Gastroesophageal sphincter (tissue), 4 donors: ENCODE measurements around the gene ENHO. TPM values are rescaled to one million over a fixed set of nuclear protein-coding genes. Genes with fewer than 3 reads are reported as not detected.

Source experiments
- ATAC-seq: fragments of 150-250 bp; one replicate; pipeline ENCODE4 v1.9.1; 2016; ENCODE audit warnings: mild to moderate bottlenecking, moderate library complexity
- H3K27ac ChIP-seq, 4 donors: fragments of 200-600 bp; sonication (generic) in 3 of 4; 1 replicate in 3 of 4; 2 replicates in 1 of 4; pipeline ENCODE4 v1.5.1; 2016 to 2019
- H3K27me3 ChIP-seq: fragments of 200-600 bp; sonication (generic); one replicate; pipeline ENCODE4 v1.5.1; 2019
- H3K36me3 ChIP-seq, 2 donors: fragments of 200-600 bp; sonication (generic); one replicate each; pipeline ENCODE4 v1.5.1; 2019; ENCODE audit warnings: control low read depth in 1 of 2
- H3K4me1 ChIP-seq, 3 donors: fragments of 200-600 bp; sonication (generic); 1 replicate in 2 of 3; 2 replicates in 1 of 3; pipeline ENCODE4 v1.5.1; 2016 to 2019; ENCODE audit warnings: control low read depth in 2 of 3
- H3K4me3 ChIP-seq, 2 donors: fragments of 200-600 bp; sonication (generic); one replicate each; pipeline ENCODE4 v1.5.1; 2019; ENCODE audit warnings: mild to moderate bottlenecking in 1 of 2, moderate library complexity in 1 of 2
- H3K9me3 ChIP-seq, 3 donors: fragments of 200-600 bp; sonication (generic); one replicate each; pipeline ENCODE4 v1.5.1; 2017 to 2019; ENCODE audit warnings: control low read depth in 2 of 3
- EP300 ChIP-seq: sonication (generic); formaldehyde crosslinking; IDR thresholded peaks from one replicate; pipeline ENCODE4 v1.6.1; 2017; ENCODE audit warnings: antibody characterized with exemption, mild to moderate bottlenecking
- POLR2A ChIP-seq, 2 donors: fragments of 450-650 bp; IDR thresholded peaks; one replicate each; pipeline ENCODE4 v1.6.1; 2017; ENCODE audit warnings: antibody characterized with exemption in 2 of 2, mild to moderate bottlenecking in 2 of 2, moderate library complexity in 1 of 2
- POLR2AphosphoS5 ChIP-seq: sonication (generic); formaldehyde crosslinking; IDR thresholded peaks from one replicate; pipeline ENCODE4 v1.6.1; 2017; ENCODE audit warnings: antibody characterized with exemption
- WGBS, 2 donors: methylation state at CpG; one replicate each; pipeline ENCODE4 v1.1.5; 2018; ENCODE audit warnings: low coverage in 1 of 2; 5-methylcytosine and 5-hydroxymethylcytosine counted together
- total RNA-seq, 4 donors: library from RNA; depleted of rRNA; stranded (reverse); fragments of >200 nt; gene quantifications; one replicate each; pipeline ENCODE4 v1.1.0, GENCODE V29; 2016
- TF ChIP-seq, protein P1 (sequence below), 4 experiments: fragments of 200-600 bp in 2 of 4; fragments of 450-650 bp in 2 of 4; sonication (generic) in 1 of 4; IDR thresholded peaks; one replicate each; pipeline ENCODE4 v1.5.1; 2017 to 2019; ENCODE audit warnings: antibody characterized with exemption in 4 of 4, mild to moderate bottlenecking in 2 of 4, moderate library complexity in 2 of 4

The ENHO gene
- total RNA-seq, 4 donors from 2014 or later = 0.30 to 1.1 (median 0.31) TPM; not detected in 1

- TF ChIP-seq POLR2A (IDR thresholded peaks at IDR 0.05) = no peak
- TF ChIP-seq POLR2AphosphoS5 = no peak
- H3K4me3 ChIP-seq = no peak overlapping the region
- no peaks in the 10 kb centered on the region for H3K9me3 ChIP-seq
- WGBS, 2 donors = 90% methylated on average over 2 of the region's 5 CpGs; no CpG with 5 or more reads in 1 of the 2 donors
- H3K36me3 ChIP-seq = no peaks in the 10 kb centered on the region
- ATAC-seq = no peak
- H3K27me3 ChIP-seq = no peaks in the 10 kb centered on the region
- H3K27ac ChIP-seq = no peak overlapping the region
- peaks cover 0 to 28% (median 16%) of the 10 kb centered on the region in 3 donors for H3K4me1 ChIP-seq
Observed at GRCh38 chr9:34505370-34506120, 17.2 kb downstream of the ENHO start.

- Histone ChIP-seq H3K4me1 (peaks cover 0 to 29% (median 16%) of the 10 kb centered on the region in 3 donors), H3K36me3 (no peaks in the 10 kb centered on the region), H3K4me3 (no peak overlapping the region), H3K27ac (no peak overlapping the region), H3K9me3 (no peaks in the 10 kb centered on the region), H3K27me3 (no peaks in the 10 kb centered on the region)
- ATAC-seq = no peak
- TF ChIP-seq POLR2AphosphoS5 (no peak), POLR2A (IDR thresholded peaks at IDR 0.05) (no peak), EP300 (no peak)
- TF ChIP-seq, protein P1, sequence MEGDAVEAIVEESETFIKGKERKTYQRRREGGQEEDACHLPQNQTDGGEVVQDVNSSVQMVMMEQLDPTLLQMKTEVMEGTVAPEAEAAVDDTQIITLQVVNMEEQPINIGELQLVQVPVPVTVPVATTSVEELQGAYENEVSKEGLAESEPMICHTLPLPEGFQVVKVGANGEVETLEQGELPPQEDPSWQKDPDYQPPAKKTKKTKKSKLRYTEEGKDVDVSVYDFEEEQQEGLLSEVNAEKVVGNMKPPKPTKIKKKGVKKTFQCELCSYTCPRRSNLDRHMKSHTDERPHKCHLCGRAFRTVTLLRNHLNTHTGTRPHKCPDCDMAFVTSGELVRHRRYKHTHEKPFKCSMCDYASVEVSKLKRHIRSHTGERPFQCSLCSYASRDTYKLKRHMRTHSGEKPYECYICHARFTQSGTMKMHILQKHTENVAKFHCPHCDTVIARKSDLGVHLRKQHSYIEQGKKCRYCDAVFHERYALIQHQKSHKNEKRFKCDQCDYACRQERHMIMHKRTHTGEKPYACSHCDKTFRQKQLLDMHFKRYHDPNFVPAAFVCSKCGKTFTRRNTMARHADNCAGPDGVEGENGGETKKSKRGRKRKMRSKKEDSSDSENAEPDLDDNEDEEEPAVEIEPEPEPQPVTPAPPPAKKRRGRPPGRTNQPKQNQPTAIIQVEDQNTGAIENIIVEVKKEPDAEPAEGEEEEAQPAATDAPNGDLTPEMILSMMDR (IDR thresholded peaks at IDR 0.05) = no peak
Observed at GRCh38 chr9:34503406-34503805, 19.4 kb downstream of the ENHO start.

- no peak overlapping the region for H3K4me3 ChIP-seq
- WGBS, 2 donors = 69% methylated on average over 5 of the region's 6 CpGs; no CpG with 5 or more reads in 1 of the 2 donors
- H3K27me3 ChIP-seq = no peaks in the 10 kb centered on the region
- no peak for ATAC-seq
- H3K27ac ChIP-seq = peak overlapping the region in 2 of 4 donors; percentile 19 to 45
- H3K36me3 ChIP-seq = no peaks in the 10 kb centered on the region
- H3K9me3 ChIP-seq = no peaks in the 10 kb centered on the region
- peaks cover 0 to 29% (median 16%) of the 10 kb centered on the region in 3 donors for H3K4me1 ChIP-seq
- no peak for TF ChIP-seq EP300
- no peak for TF ChIP-seq POLR2AphosphoS5
- TF ChIP-seq, protein P1 (IDR thresholded peaks at IDR 0.05) = no peak
Observed at GRCh38 chr9:34502891-34503290, 19.9 kb downstream of the ENHO start.

DNA sequence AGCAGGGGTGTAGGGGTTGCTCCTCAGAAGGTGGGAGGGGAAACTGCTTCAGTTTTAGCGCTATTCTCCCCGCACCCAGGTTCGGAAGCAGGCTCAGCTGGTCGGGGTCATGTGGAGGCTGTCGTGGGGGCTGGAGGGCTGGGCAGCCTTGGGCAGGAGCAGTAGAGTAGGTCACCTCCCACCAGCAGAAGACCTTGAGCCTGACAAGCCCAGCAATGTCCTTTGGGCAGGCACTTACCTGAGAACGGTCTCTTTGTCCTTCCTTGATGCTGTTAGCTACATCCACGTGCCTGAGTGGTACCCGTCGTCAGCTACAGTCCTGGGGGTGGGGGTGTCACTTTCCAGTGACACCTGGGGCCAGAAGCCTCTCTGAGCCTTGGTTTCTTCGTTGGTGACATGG, 20.3 kb downstream of the ENHO start:
- H3K4me3 ChIP-seq = no peak overlapping the region
- no peaks in the 10 kb centered on the region for H3K36me3 ChIP-seq
- WGBS, 2 donors = 40% methylated on average over 1 of the region's 10 CpGs; no CpG with 5 or more reads in 1 of the 2 donors
- no peak for ATAC-seq
- H3K27ac ChIP-seq = peak overlapping the region in 3 of 4 donors; percentile 19 to 46 (median 45)
- no peaks in the 10 kb centered on the region for H3K9me3 ChIP-seq
- no peak for TF ChIP-seq POLR2A (IDR thresholded peaks at IDR 0.05)
- TF ChIP-seq, protein P1 (IDR thresholded peaks at IDR 0.05) = no peak
- TF ChIP-seq EP300 = no peak
- peaks cover 0 to 29% (median 16%) of the 10 kb centered on the region in 3 donors for H3K4me1 ChIP-seq
- H3K27me3 ChIP-seq = no peaks in the 10 kb centered on the region

GRCh38 chr9:34501889-34502425, 20.8 kb downstream of the ENHO start:
- H3K4me1 ChIP-seq = peaks cover 0 to 29% (median 16%) of the 10 kb centered on the region in 3 donors
- no peaks in the 10 kb centered on the region for H3K36me3 ChIP-seq
- H3K4me3 ChIP-seq = no peak overlapping the region
- no peaks in the 10 kb centered on the region for H3K27me3 ChIP-seq
- TF ChIP-seq POLR2A (IDR thresholded peaks at IDR 0.05) (no peak), POLR2AphosphoS5 (peak; percentile 42), EP300 (no peak)
- TF ChIP-seq, protein P1 (IDR thresholded peaks at IDR 0.05) = peak in 2 of 4 experiments; percentile 16 to 63
- peak overlapping the region in 3 of 4 donors; percentile 19 to 59 (median 45) for H3K27ac ChIP-seq
- WGBS, 2 donors = 6% methylated on average over 3 of the region's 5 CpGs; no CpG with 5 or more reads in 1 of the 2 donors
- no peaks in the 10 kb centered on the region for H3K9me3 ChIP-seq
- ATAC-seq = peak; percentile 89
